H9 (cell line): ENCODE data around the gene OLFM1. TPM values are rescaled to one million over a fixed set of nuclear protein-coding genes. Genes with fewer than 3 reads are reported as not detected.

Experiments
- DNase-seq: peaks from one replicate; pipeline ENCODE4 v3.0.0-alpha.2; 2017
- H2AFZ ChIP-seq: one replicate; pipeline ENCODE4 v1.6.1; 2013; ENCODE audit warnings: mild to moderate bottlenecking, low read length, control low read depth, moderate library complexity
- H2AK5ac ChIP-seq: 2 replicates; pipeline ENCODE4 v1.6.1; 2013; ENCODE audit warnings: low read length, control low read depth, mixed read lengths; ENCODE audit not compliant: insufficient read length
- H2BK120ac ChIP-seq: one replicate; pipeline ENCODE4 v1.6.1; 2013; ENCODE audit warnings: low read depth, mild to moderate bottlenecking, low read length, control low read depth, inconsistent platforms; ENCODE audit not compliant: poor library complexity, severe bottlenecking
- H2BK12ac ChIP-seq: 2 replicates; pipeline ENCODE4 v1.6.1; 2013; ENCODE audit warnings: low read length, control low read depth, mixed read lengths, low read depth; ENCODE audit not compliant: insufficient read length
- H2BK15ac ChIP-seq: 2 replicates; pipeline ENCODE4 v1.6.1; 2013; ENCODE audit warnings: low read depth, low read length, control low read depth
- H2BK20ac ChIP-seq: one replicate; pipeline ENCODE4 v1.6.1; 2013; ENCODE audit warnings: low read depth, mild to moderate bottlenecking, low read length, control low read depth, inconsistent platforms; ENCODE audit not compliant: poor library complexity, severe bottlenecking
- H2BK5ac ChIP-seq: 2 replicates; pipeline ENCODE4 v1.6.1; 2013; ENCODE audit warnings: low read length, control low read depth, mixed read lengths; ENCODE audit not compliant: insufficient read length
- H3K14ac ChIP-seq: 2 replicates; pipeline ENCODE4 v1.6.1; 2013; ENCODE audit warnings: low read length, control low read depth; ENCODE audit not compliant: insufficient read depth
- H3K18ac ChIP-seq: 2 replicates; pipeline ENCODE4 v1.6.1; 2013; ENCODE audit warnings: low read depth, mild to moderate bottlenecking, mixed read lengths, low read length, control low read depth; ENCODE audit not compliant: insufficient read length
- H3K23ac ChIP-seq: 2 replicates; pipeline ENCODE4 v1.6.1; 2013; ENCODE audit warnings: low read length, control low read depth, mixed read lengths, low read depth; ENCODE audit not compliant: insufficient read length
- H3K23me2 ChIP-seq: 2 replicates; pipeline ENCODE4 v1.6.1; 2013; ENCODE audit warnings: low read depth, mild to moderate bottlenecking, mixed read lengths, low read length, control low read depth; ENCODE audit not compliant: insufficient read length, poor library complexity, severe bottlenecking
- H3K27ac ChIP-seq: 2 replicates; pipeline ENCODE4 v1.5.1; 2013; ENCODE audit warnings: low read length, control low read depth, mixed read lengths, low read depth; ENCODE audit not compliant: insufficient read length
- H3K27me3 ChIP-seq: 2 replicates; pipeline ENCODE4 v1.6.1; 2013; ENCODE audit warnings: low read length, control low read depth, inconsistent platforms; ENCODE audit not compliant: insufficient read depth
- H3K4ac ChIP-seq: 2 replicates; pipeline ENCODE4 v1.6.1; 2013; ENCODE audit warnings: low read depth, mild to moderate bottlenecking, control low read depth, inconsistent platforms, low read length, moderate library complexity
- H3K4me1 ChIP-seq: 2 replicates; pipeline ENCODE4 v1.6.1; 2013; ENCODE audit warnings: low read length, control low read depth, inconsistent platforms; ENCODE audit not compliant: insufficient read depth
- H3K4me2 ChIP-seq: 2 replicates; pipeline ENCODE4 v1.6.1; 2013; ENCODE audit warnings: low read length, control low read depth, mixed read lengths; ENCODE audit not compliant: insufficient read length, insufficient read depth
- H3K56ac ChIP-seq: 2 replicates; pipeline ENCODE4 v1.6.1; 2013; ENCODE audit warnings: low read depth, mild to moderate bottlenecking, mixed read lengths, low read length, control low read depth; ENCODE audit not compliant: insufficient read length
- H3K79me1 ChIP-seq: 2 replicates; pipeline ENCODE4 v1.6.1; 2013; ENCODE audit warnings: low read depth, mild to moderate bottlenecking, moderate library complexity, low read length, control low read depth, inconsistent platforms; ENCODE audit not compliant: insufficient read depth, poor library complexity, severe bottlenecking
- H3K79me2 ChIP-seq: 2 replicates; pipeline ENCODE4 v1.6.1; 2013; ENCODE audit warnings: low read length, control low read depth, inconsistent platforms; ENCODE audit not compliant: insufficient read depth
- H3K9ac ChIP-seq: 2 replicates; pipeline ENCODE4 v1.6.1; 2013; ENCODE audit warnings: low read length, control low read depth, mixed read lengths; ENCODE audit not compliant: insufficient read length; ENCODE audit errors: extremely low read depth
- H3K9me3 ChIP-seq: one replicate; pipeline ENCODE4 v1.6.1; 2013; ENCODE audit warnings: low read depth, low read length, inconsistent platforms; ENCODE audit not compliant: control insufficient read depth
- H3T11ph ChIP-seq: one replicate; pipeline ENCODE4 v1.6.1; 2013; ENCODE audit warnings: mild to moderate bottlenecking, low read length, control low read depth, inconsistent platforms
- H4K20me1 ChIP-seq: one replicate; pipeline ENCODE4 v1.6.1; 2013; ENCODE audit not compliant: control insufficient read depth, insufficient read length, insufficient read depth
- H4K5ac ChIP-seq: 2 replicates; pipeline ENCODE4 v1.6.1; 2013; ENCODE audit warnings: low read depth, mild to moderate bottlenecking, mixed read lengths, low read length, control low read depth; ENCODE audit not compliant: insufficient read length
- H4K8ac ChIP-seq: replicated peaks from 2 replicates; pipeline ENCODE4 v1.6.1; 2013; ENCODE audit warnings: low read length, control low read depth, mixed read lengths, low read depth; ENCODE audit not compliant: insufficient read length
- H4K91ac ChIP-seq: 2 replicates; pipeline ENCODE4 v1.6.1; 2013; ENCODE audit warnings: low read depth, mild to moderate bottlenecking, moderate library complexity, mixed read lengths, low read length, control low read depth; ENCODE audit not compliant: insufficient read length
- H3K27ac Mint-ChIP-seq, 3 experiments: 2 replicates in 2 of 3; 3 replicates in 1 of 3; pipeline ENCODE4 v1.8.0; 2020 to 2021; ENCODE audit warnings: mixed read lengths in 3 of 3, mild to moderate bottlenecking in 1 of 3, moderate library complexity in 1 of 3
- H3K27me3 Mint-ChIP-seq: 2 replicates; pipeline ENCODE4 v1.8.0; 2021; ENCODE audit warnings: low read depth, mild to moderate bottlenecking, moderate library complexity, mixed read lengths
- H3K36me3 Mint-ChIP-seq, 3 experiments: 2 replicates in 2 of 3; 3 replicates in 1 of 3; pipeline ENCODE4 v1.8.0; 2020 to 2021; ENCODE audit warnings: low read depth in 3 of 3, mixed read lengths in 3 of 3; ENCODE audit not compliant: insufficient read depth in 1 of 3
- H3K4me1 Mint-ChIP-seq, 2 experiments: 2 replicates each; pipeline ENCODE4 v1.8.0; 2020; ENCODE audit warnings: mixed read lengths in 2 of 2
- H3K4me3 Mint-ChIP-seq, 2 experiments: 2 replicates in 1 of 2; 3 replicates in 1 of 2; pipeline ENCODE4 v1.8.0; 2020 to 2021; ENCODE audit warnings: mild to moderate bottlenecking in 2 of 2, mixed read lengths in 2 of 2, moderate library complexity in 1 of 2
- H3K9me3 Mint-ChIP-seq, 2 experiments: 2 replicates in 1 of 2; 3 replicates in 1 of 2; pipeline ENCODE4 v1.8.0; 2020; ENCODE audit warnings: mild to moderate bottlenecking in 2 of 2, mixed read lengths in 2 of 2, moderate library complexity in 1 of 2
- WGBS: extraction: QIAGEN DNeasy Blood & Tissue Kit; methylation state at CpG from one replicate; pipeline ENCODE4 v1.1.7; 2013; ENCODE audit warnings: missing lambda C conversion rate, low lambda C conversion rate, mixed read lengths; ENCODE audit not compliant: insufficient read length; ENCODE audit errors: extremely low coverage; 5-methylcytosine and 5-hydroxymethylcytosine counted together
- total RNA-seq: library from RNA; stranded (reverse); gene quantifications from 2 replicates; pipeline ENCODE4 v1.2.1, GENCODE V29; 2021
- TF ChIP-seq, protein P1 (sequence below): fragments of 200-600 bp; sonication (generic); conservative IDR thresholded peaks from 3 replicates; pipeline ENCODE4 v1.8.0; 2021; ENCODE audit warnings: antibody characterized with exemption, mild to moderate bottlenecking

Gene OLFM1
- total RNA-seq, 1 experiment from 2014 or later = 34.1 TPM

DNA sequence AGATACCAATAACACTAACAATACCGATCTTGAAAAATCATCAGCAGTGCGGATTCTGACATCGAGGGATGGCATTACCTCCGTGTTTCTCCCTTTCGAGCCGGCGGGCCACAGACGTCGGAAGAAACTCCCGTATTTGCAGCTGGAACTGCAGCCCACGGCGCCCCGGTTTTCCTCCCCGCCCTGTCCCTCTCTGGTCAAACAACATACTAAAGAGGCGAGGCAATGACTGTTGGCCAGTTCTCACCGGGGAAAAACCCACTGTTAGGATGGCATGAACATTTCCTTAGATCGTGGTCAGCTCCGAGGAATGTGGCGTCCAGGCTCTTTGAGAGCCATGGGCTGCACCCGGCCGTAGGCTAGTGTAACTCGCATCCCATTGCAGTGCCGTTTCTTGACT is 32.8 kb downstream of the OLFM1 start:
- H2AFZ ChIP-seq = no peak overlapping the region
- H3K4me2 ChIP-seq = no peak overlapping the region
- H2BK5ac ChIP-seq = no peak overlapping the region
- no peak overlapping the region for H2BK15ac ChIP-seq
- no peaks in the 10 kb centered on the region for H3K4me1 ChIP-seq
- H3K79me2 ChIP-seq = 0 out of 2 replicates have a peak, but pooled peaks cover 1% of the 10 kb centered on the region
- no peak overlapping the region for H3K14ac ChIP-seq
- no peak overlapping the region for H4K8ac ChIP-seq
- no peak overlapping the region for H3K23ac ChIP-seq
- H3K79me1 ChIP-seq = no peaks in the 10 kb centered on the region
- no peak overlapping the region for H3K27ac Mint-ChIP-seq
- H4K20me1 ChIP-seq = no peaks in the 10 kb centered on the region
- H4K91ac ChIP-seq = no peak overlapping the region
- no peaks in the 10 kb centered on the region; the same call in 1 of the 2 replicates for H3K27me3 ChIP-seq
- no peak overlapping the region for H2BK12ac ChIP-seq
- H2AK5ac ChIP-seq = no peak overlapping the region
- H3K36me3 Mint-ChIP-seq = peaks cover 28 to 40% (median 29%) of the 10 kb centered on the region in 3 experiments
- H3K27ac ChIP-seq = no peak overlapping the region
- H3K4me3 Mint-ChIP-seq = no peak overlapping the region
- no peaks in the 10 kb centered on the region for H3K9me3 ChIP-seq
- H3K56ac ChIP-seq = no peak overlapping the region
- H3K18ac ChIP-seq = no peak overlapping the region
- peaks cover 4 to 8% of the 10 kb centered on the region in 2 experiments; a peak in 4 of 5 replicates for H3K9me3 Mint-ChIP-seq
- no peak overlapping the region for H3K9ac ChIP-seq
- H4K5ac ChIP-seq = no peak overlapping the region
- peaks cover 0 to 4% of the 10 kb centered on the region in 2 experiments; a peak in 2 of 4 replicates for H3K4me1 Mint-ChIP-seq
- no CpG with 5 or more reads among the region's 23 CpGs for WGBS
- no peaks in the 10 kb centered on the region; the same call in 1 of the 2 replicates for H3K27me3 Mint-ChIP-seq
- H3K23me2 ChIP-seq = no peaks in the 10 kb centered on the region
- no peak overlapping the region for H2BK120ac ChIP-seq
- H3K4ac ChIP-seq = no peak overlapping the region
- H3T11ph ChIP-seq = no peak overlapping the region
- no peak overlapping the region for H2BK20ac ChIP-seq
- no peak for DNase-seq
- TF ChIP-seq, protein P1, sequence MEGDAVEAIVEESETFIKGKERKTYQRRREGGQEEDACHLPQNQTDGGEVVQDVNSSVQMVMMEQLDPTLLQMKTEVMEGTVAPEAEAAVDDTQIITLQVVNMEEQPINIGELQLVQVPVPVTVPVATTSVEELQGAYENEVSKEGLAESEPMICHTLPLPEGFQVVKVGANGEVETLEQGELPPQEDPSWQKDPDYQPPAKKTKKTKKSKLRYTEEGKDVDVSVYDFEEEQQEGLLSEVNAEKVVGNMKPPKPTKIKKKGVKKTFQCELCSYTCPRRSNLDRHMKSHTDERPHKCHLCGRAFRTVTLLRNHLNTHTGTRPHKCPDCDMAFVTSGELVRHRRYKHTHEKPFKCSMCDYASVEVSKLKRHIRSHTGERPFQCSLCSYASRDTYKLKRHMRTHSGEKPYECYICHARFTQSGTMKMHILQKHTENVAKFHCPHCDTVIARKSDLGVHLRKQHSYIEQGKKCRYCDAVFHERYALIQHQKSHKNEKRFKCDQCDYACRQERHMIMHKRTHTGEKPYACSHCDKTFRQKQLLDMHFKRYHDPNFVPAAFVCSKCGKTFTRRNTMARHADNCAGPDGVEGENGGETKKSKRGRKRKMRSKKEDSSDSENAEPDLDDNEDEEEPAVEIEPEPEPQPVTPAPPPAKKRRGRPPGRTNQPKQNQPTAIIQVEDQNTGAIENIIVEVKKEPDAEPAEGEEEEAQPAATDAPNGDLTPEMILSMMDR = no peak
